ENCODE measurements around the gene NDST1. TPM values are rescaled to one million over a fixed set of nuclear protein-coding genes. Genes with fewer than 3 reads are reported as not detected.

NDST1 gene
- 100 to 1,000 TPM; 123 to 360 (median 261) TPM for total RNA-seq
- polyA plus RNA-seq = 10 to 100 TPM in 1 of 3 donors, 1 to 10 TPM in 2; 6.1 to 45.7 (median 6.8) TPM
- long read RNA-seq, donor 1, partial matches to known transcripts = 0 of 1 reads
- long read RNA-seq, donor 1, other reads (novel, unspliced or antisense) = 0 of 1 reads
- long read RNA-seq, donor 2, partial matches to known transcripts = 13 of 15 reads
- long read RNA-seq, donor 2, other reads (novel, unspliced or antisense) = 0 of 15 reads

DNA sequence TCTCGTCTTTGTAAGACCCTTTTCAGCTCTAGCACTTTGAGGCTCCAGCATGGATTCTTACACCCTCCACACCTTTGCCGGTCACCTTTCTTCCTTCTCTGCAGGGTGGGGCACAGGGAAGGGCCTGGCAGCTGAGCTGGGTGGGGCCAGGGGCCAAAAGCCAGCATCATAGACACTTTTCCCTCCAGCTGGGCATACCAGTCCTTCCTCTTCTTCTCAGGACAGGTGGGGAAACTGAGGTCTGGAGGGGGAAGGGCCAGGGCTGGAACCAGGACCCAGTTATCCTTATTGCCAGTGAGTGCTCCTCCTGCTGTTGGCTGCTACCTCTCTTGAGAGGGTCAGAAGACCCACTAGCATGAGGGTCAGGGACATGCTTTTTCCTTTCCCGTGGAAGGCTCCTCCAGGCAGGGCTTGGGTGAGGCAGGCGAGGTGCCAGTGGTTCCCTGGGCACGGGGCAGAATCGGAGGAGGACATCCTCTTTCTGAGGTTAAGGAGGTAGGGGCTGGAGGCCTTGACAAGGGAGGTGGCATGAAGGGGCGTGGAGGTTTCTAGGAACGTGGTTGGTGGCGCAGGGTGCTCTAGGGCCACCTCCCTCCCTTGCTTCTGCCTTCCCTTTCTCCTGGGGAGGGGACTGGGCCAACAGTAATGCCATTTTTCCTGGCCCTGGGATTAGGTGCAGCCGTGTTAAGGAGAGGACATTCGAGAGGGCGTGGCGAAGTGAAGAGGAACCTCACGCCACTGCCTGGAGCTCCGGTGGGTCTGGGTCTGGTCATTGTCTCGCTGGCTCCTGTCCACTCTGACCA, at the start of gene NDST1:
Gene NDST1, plus strand, starts transcription at position 658 of the 803 bp plus-strand sequence. CDS start 13,124 bp downstream, outside the sequence.
- H3K27ac ChIP-seq = peak within 1 kb of the TSS in 7 of 8 donors; percentile 22 to 81 (median 74)
- no peaks in the 10 kb centered on the region for H3K9me3 ChIP-seq
- H3K36me3 ChIP-seq = peaks cover 0 to 30% (median 0%) of the 10 kb centered on the region in 6 donors
- no peaks in the 10 kb centered on the region for H3K27me3 ChIP-seq (replicated peaks in 1 of 7)
- peak within 1 kb of the TSS in 1 of 8 donors; percentile 32 for H3K4me3 ChIP-seq
- peak in 1 of 3 donors; percentile 26 for TF ChIP-seq POLR2AphosphoS5 (IDR thresholded peaks at IDR 0.05)
- TF ChIP-seq, protein P1, sequence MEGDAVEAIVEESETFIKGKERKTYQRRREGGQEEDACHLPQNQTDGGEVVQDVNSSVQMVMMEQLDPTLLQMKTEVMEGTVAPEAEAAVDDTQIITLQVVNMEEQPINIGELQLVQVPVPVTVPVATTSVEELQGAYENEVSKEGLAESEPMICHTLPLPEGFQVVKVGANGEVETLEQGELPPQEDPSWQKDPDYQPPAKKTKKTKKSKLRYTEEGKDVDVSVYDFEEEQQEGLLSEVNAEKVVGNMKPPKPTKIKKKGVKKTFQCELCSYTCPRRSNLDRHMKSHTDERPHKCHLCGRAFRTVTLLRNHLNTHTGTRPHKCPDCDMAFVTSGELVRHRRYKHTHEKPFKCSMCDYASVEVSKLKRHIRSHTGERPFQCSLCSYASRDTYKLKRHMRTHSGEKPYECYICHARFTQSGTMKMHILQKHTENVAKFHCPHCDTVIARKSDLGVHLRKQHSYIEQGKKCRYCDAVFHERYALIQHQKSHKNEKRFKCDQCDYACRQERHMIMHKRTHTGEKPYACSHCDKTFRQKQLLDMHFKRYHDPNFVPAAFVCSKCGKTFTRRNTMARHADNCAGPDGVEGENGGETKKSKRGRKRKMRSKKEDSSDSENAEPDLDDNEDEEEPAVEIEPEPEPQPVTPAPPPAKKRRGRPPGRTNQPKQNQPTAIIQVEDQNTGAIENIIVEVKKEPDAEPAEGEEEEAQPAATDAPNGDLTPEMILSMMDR (IDR thresholded peaks at IDR 0.05 in 8 of 11, conservative IDR thresholded peaks at IDR 0.05 in 3 of 11) = no peak
- H3K4me1 ChIP-seq = peaks cover 43 to 100% (median 90%) of the 10 kb centered on the region in 6 donors
- no peak for DNase-seq
- WGBS, 5 donors = 57 to 74% (median 66%) methylated on average over 7 to 16 of the region's 16 CpGs
- intact Hi-C loops (cut with DNase I; ENCODE audit: low total_unique reads) = no loop called here

DNA sequence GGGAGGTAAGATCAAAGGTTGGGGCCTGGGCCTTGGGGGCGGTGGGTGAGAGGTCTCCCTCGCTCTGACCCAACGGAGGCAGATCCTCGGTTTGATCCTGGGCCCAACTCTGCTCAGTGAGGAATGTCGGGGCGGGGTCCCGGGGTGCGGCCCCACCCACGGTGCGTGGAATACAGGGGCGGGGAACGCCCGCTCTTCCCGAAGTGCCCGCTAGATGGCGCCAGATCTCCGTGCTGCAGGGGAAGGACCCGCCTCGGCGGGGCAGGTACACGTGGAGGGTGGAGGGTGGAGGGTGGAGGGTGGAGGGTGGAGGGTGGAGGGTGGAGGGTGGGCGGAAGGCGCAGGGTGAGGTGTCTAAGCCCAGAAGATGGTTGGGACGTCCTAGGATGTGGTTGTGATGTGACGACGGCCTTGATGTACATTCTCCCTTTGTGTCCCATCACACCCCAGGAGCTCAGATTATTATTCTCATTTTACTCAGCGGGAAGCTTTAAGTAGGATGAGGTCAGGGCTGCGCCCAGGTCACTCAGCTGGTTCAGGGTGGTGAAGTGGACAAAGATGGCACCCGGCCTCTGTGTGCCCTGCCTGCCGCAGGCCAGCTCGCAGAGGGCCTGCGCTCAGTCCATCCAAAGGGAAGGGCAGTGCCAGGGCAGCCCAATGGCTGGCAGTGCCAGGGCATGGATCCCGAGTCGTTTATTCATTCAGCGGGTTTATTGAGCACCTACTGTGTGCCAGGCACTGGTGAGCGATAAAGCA, 49.0 kb upstream of the NDST1 start:
- H3K27me3 ChIP-seq (replicated peaks in 1 of 7) = no peaks in the 10 kb centered on the region
- TF ChIP-seq POLR2A (IDR thresholded peaks at IDR 0.05) (no peak), POLR2AphosphoS5 (IDR thresholded peaks at IDR 0.05) (peak; percentile 56 to 70 (median 62))
- TF ChIP-seq, protein P1 (IDR thresholded peaks at IDR 0.05 in 8 of 11, conservative IDR thresholded peaks at IDR 0.05 in 3 of 11) = peak; percentile 74 to 94 (median 86)
- peak overlapping the region in 2 of 8 donors; percentile 19 to 47 for H3K4me3 ChIP-seq
- peak; percentile 96 for DNase-seq
- peak overlapping the region in 5 of 8 donors; percentile 45 to 82 (median 62) for H3K27ac ChIP-seq
- 20 to 26% (median 21%) methylated on average over 23 to 36 of the region's 36 CpGs for WGBS, 5 donors
- no peaks in the 10 kb centered on the region for H3K9me3 ChIP-seq
- H3K4me1 ChIP-seq = peaks cover 7 to 89% (median 59%) of the 10 kb centered on the region in 6 donors
- intact Hi-C loops (cut with DNase I; ENCODE audit: low total_unique reads) = no loop called here
- H3K36me3 ChIP-seq = no peaks in the 10 kb centered on the region

DNA sequence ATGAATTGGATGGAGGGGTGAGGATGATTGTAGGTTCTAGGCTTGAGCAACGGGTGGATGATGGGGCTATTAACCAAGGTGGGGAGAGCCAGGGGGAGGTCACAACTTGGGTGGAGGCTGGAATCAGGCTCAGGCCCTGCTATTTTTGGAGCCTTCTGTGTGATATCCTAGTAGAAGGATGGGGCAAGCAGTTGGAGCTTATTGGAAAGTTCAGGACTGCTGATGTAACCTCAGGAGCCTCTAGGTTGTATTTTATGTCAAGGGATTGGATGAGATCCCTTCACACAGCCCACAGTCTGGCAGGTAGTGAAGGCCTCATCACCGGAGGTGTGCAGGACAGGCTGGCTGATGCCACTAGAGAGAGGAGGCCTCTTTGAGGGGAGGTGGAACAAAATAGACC, 47.1 kb upstream of the NDST1 start:
- peak overlapping the region in 7 of 8 donors; percentile 34 to 82 (median 73) for H3K27ac ChIP-seq
- DNase-seq = no peak
- peaks cover 7 to 95% (median 67%) of the 10 kb centered on the region in 6 donors for H3K4me1 ChIP-seq
- no peaks in the 10 kb centered on the region for H3K27me3 ChIP-seq (replicated peaks in 1 of 7)
- TF ChIP-seq POLR2AphosphoS5 (IDR thresholded peaks at IDR 0.05) (no peak), POLR2A (IDR thresholded peaks at IDR 0.05) (no peak)
- TF ChIP-seq, protein P1 (IDR thresholded peaks at IDR 0.05 in 8 of 11, conservative IDR thresholded peaks at IDR 0.05 in 3 of 11) = no peak
- WGBS, 5 donors = 41 to 80% (median 64%) methylated on average over 2 of the region's 2 CpGs
- H3K36me3 ChIP-seq = no peaks in the 10 kb centered on the region
- intact Hi-C loops (cut with DNase I; ENCODE audit: low total_unique reads) = loop anchor here (10.0 kb wide), 1 partner anchor 54 kb away; no protein-coding TSS in a partner anchor
- peak overlapping the region in 1 of 8 donors; percentile 3 for H3K4me3 ChIP-seq
- H3K9me3 ChIP-seq = no peaks in the 10 kb centered on the region

Measured in spleen (tissue), 13 donors.